K562 (cell line): Measurements from ENCODE around the gene FMNL2. TPM values are rescaled to one million over a fixed set of nuclear protein-coding genes. Genes with fewer than 3 reads are reported as not detected.

Experiments
- ATF3 ChIP-seq, 2 experiments: fragments of 450-650 bp in 1 of 2; sonication (generic) in 1 of 2; formaldehyde crosslinking in 1 of 2; IDR thresholded peaks in 1 of 2; conservative IDR thresholded peaks in 1 of 2; 2 replicates each; pipeline versions ENCODE4 v1.6.1 to v1.8.1; 2016 to 2023; ENCODE audit warnings: mild to moderate bottlenecking in 2 of 2, moderate library complexity in 2 of 2, inconsistent platforms in 1 of 2, missing genetic modification reagents in 1 of 2
- BHLHE40 ChIP-seq: IDR thresholded peaks from 2 replicates; pipeline ENCODE4 v1.6.1; 2011; ENCODE audit warnings: low read length, improper control_type of control experiment
- C11orf30 ChIP-seq: fragments of 450-650 bp; IDR thresholded peaks from 2 replicates; pipeline ENCODE4 v1.6.1; 2016; ENCODE audit warnings: low read depth, mild to moderate bottlenecking
- GATAD2A ChIP-seq: fragments of 450-650 bp; IDR thresholded peaks from 2 replicates; pipeline ENCODE4 v1.6.1; 2017
- GATAD2B ChIP-seq: fragments of 450-650 bp; IDR thresholded peaks from 2 replicates; pipeline ENCODE4 v1.6.1; 2017; ENCODE audit warnings: mild to moderate bottlenecking, borderline replicate concordance
- MEIS2 ChIP-seq: fragments of 450-650 bp; IDR thresholded peaks from 2 replicates; pipeline ENCODE4 v1.6.1; 2014; ENCODE audit warnings: mild to moderate bottlenecking; ENCODE audit not compliant: partially characterized antibody
- MTA2 ChIP-seq: fragments of 450-650 bp; IDR thresholded peaks from 2 replicates; pipeline ENCODE4 v1.6.1; 2016; ENCODE audit warnings: low read depth
- NCOA6 ChIP-seq: fragments of 450-650 bp; IDR thresholded peaks from 2 replicates; pipeline ENCODE4 v1.6.1; 2017; ENCODE audit warnings: mild to moderate bottlenecking
- NFE2 ChIP-seq: IDR thresholded peaks from 2 replicates; pipeline ENCODE4 v1.6.1; 2014; ENCODE audit warnings: antibody characterized with exemption, low read depth
- PML ChIP-seq: IDR thresholded peaks from 2 replicates; pipeline ENCODE4 v1.6.1; 2012; ENCODE audit warnings: low read length, inconsistent platforms
- PURB ChIP-seq: sonication (generic); formaldehyde crosslinking; IDR thresholded peaks from 2 replicates; pipeline ENCODE4 v1.9.0; 2021; ENCODE audit warnings: low read depth, mild to moderate bottlenecking, missing genetic modification reagents
- SMARCE1 ChIP-seq: fragments of 450-650 bp; IDR thresholded peaks from 2 replicates; pipeline ENCODE4 v1.7.1; 2016; ENCODE audit warnings: mild to moderate bottlenecking
- SREBF1 ChIP-seq: fragments of 150-350 bp; IDR thresholded peaks from 2 replicates; pipeline ENCODE4 v1.6.1; 2014; ENCODE audit warnings: antibody characterized with exemption, low read depth, low read length, borderline replicate concordance
- SRSF1 ChIP-seq: fragments of 200-400 bp; formaldehyde crosslinking; IDR thresholded peaks from 2 replicates; pipeline ENCODE4 v1.6.1; 2017; ENCODE audit warnings: mild to moderate bottlenecking, low read depth, low read length, moderate library complexity
- STAT5A ChIP-seq: IDR thresholded peaks from 2 replicates; pipeline ENCODE4 v1.6.1; 2012; ENCODE audit warnings: low read length, inconsistent platforms, borderline replicate concordance
- TRIM28 ChIP-seq: fragments of 450-650 bp; IDR thresholded peaks from 2 replicates; pipeline ENCODE4 v1.6.1; 2017
- ZNF592 ChIP-seq: fragments of 450-650 bp; IDR thresholded peaks from 2 replicates; pipeline ENCODE4 v1.6.1; 2017; ENCODE audit warnings: antibody characterized with exemption, mild to moderate bottlenecking
- polyA plus RNA-seq, 8 experiments: library from polyadenylated mRNA; depleted of rRNA in 4 of 8; stranded (reverse) in 5 of 8; unstranded in 3 of 8; fragments of >200 nt; fragmentation: Nextera tagmentation in 2 of 8; fragmentation: Illumina TruSeq in 1 of 8; extraction: Ambion mirVana in 2 of 8; extraction: Trizol in 1 of 8; gene quantifications; 2 replicates each; pipeline versions ENCODE4 v1.2.1 to v1.2.3, GENCODE V29; 2011 to 2014; ENCODE audit warnings: inconsistent platforms in 1 of 8, missing spikeins in 1 of 8
- total RNA-seq, 7 experiments: library from RNA; depleted of rRNA in 6 of 7; stranded (reverse); fragments of >200 nt in 6 of 7; fragmentation: Illumina TruSeq in 2 of 7; extraction: Trizol in 2 of 7; gene quantifications; 2 replicates each; pipeline versions ENCODE4 v1.2.1 to v1.2.3, GENCODE V29; 2011 to 2021; ENCODE audit warnings: low replicate concordance in 1 of 7
- TF ChIP-seq, protein P1 (sequence below): fragments of 450-650 bp; IDR thresholded peaks from 2 replicates; pipeline ENCODE4 v1.6.1; 2016; ENCODE audit warnings: antibody characterized with exemption
- TF ChIP-seq, protein P2 (sequence below): sonication (generic); formaldehyde crosslinking; IDR thresholded peaks from 2 replicates; pipeline ENCODE4 v1.8.1; 2022; ENCODE audit warnings: missing genetic modification reagents
- TF ChIP-seq, protein P3 (sequence below): fragments of 450-650 bp; formaldehyde crosslinking; IDR thresholded peaks from 2 replicates; pipeline ENCODE4 v1.4.0; 2022; ENCODE audit warnings: mild to moderate bottlenecking, moderate library complexity

FMNL2 gene
- total and polyA plus RNA-seq, 9 of the 15 experiments (the other 6 are each of a cell fraction or from before 2014, with no cell fraction given): 0.15 to 0.49 (median 0.24) TPM; not detected in 1

DNA sequence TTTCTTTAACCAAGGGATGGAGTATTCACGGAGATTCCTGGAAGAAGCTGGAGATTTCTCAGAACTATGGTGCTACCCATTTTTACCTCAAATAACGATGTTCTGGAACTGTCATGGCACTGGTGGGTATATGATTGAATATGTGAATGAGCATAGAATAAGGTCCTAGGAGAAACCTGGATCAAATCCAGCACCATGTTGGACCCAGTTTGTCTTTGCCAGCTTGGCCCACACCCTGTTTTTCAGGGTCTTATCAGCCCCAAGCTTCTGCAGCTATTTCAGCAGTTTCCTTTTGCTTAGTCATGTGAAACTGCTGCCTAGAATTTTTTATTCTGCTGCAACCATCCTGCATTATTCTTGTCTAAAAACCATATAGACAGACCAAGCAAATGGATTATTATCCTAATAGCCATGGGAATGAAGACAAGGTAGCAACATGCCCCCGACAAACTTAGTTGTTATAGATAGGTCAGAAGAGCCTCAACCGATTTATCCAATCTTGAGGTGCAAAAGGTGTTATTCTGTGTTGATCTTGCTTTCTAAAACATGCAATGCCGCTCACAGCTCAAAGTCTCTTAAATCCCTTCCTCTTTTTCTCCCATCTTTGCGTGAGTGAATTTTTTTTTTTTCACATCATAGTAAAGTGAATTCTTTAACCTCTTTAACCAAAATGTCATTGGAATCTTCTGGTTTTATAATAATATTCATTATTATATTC is 248.7 kb downstream of the FMNL2 start (continued):
- 0 out of 2 replicates have a peak, but pooled peaks have one; percentile 29 for TF ChIP-seq ZNF592
- no peak for TF ChIP-seq SRSF1
- TF ChIP-seq TRIM28: 0 out of 2 replicates have a peak, but pooled peaks have one; percentile 25
- peak; percentile 33; the same call in 1 of the 2 replicates for TF ChIP-seq NCOA6
- TF ChIP-seq MEIS2: peak; percentile 67
- TF ChIP-seq, protein P1, sequence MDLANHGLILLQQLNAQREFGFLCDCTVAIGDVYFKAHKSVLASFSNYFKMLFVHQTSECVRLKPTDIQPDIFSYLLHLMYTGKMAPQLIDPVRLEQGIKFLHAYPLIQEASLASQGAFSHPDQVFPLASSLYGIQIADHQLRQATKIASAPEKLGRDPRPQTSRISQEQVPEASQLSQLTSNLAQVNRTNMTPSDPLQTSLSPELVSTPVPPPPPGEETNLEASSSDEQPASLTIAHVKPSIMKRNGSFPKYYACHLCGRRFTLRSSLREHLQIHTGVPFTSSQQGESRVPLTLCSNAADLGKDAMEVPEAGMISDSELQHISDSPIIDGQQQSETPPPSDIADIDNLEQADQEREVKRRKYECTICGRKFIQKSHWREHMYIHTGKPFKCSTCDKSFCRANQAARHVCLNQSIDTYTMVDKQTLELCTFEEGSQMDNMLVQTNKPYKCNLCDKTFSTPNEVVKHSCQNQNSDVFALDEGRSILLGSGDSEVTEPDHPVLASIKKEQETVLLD: 0 out of 2 replicates have a peak, but pooled peaks have one; percentile 48
- TF ChIP-seq, protein P2, sequence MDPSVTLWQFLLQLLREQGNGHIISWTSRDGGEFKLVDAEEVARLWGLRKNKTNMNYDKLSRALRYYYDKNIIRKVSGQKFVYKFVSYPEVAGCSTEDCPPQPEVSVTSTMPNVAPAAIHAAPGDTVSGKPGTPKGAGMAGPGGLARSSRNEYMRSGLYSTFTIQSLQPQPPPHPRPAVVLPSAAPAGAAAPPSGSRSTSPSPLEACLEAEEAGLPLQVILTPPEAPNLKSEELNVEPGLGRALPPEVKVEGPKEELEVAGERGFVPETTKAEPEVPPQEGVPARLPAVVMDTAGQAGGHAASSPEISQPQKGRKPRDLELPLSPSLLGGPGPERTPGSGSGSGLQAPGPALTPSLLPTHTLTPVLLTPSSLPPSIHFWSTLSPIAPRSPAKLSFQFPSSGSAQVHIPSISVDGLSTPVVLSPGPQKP (CRISPR knock-in tag): no peak
- TF ChIP-seq MTA2: peak; percentile 57; the same call in 1 of the 2 replicates
- peak; percentile 27; the same call in 1 of the 2 replicates for TF ChIP-seq ATF3 (IDR thresholded peaks at IDR 0.05)
- no peak for TF ChIP-seq ATF3 (CRISPR knock-in tag; conservative IDR thresholded peaks at IDR 0.05)
- 0 out of 2 replicates have a peak, but pooled peaks have one; percentile 35 for TF ChIP-seq PML
- no peak for TF ChIP-seq BHLHE40
- no peak for TF ChIP-seq SREBF1
- TF ChIP-seq, protein P3, sequence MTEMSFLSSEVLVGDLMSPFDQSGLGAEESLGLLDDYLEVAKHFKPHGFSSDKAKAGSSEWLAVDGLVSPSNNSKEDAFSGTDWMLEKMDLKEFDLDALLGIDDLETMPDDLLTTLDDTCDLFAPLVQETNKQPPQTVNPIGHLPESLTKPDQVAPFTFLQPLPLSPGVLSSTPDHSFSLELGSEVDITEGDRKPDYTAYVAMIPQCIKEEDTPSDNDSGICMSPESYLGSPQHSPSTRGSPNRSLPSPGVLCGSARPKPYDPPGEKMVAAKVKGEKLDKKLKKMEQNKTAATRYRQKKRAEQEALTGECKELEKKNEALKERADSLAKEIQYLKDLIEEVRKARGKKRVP (CRISPR knock-in tag): 0 out of 2 replicates have a peak, but pooled peaks have one; percentile 23
- TF ChIP-seq C11orf30: peak; percentile 94
- peak; percentile 55 for TF ChIP-seq GATAD2B
- peak; percentile 81 for TF ChIP-seq STAT5A
- no peak for TF ChIP-seq PURB (CRISPR knock-in tag)
- peak; percentile 88 for TF ChIP-seq SMARCE1
- peak; percentile 94 for TF ChIP-seq NFE2
- peak; percentile 91 for TF ChIP-seq GATAD2A
